WI38 (cell line): ENCODE measurements around the gene NDST4.

Experiments used
- H3K4me3 ChIP-seq: 2 replicates; pipeline ENCODE4 v1.5.1; 2011; ENCODE audit warnings: low read depth, mild to moderate bottlenecking, control low read depth, low read length
- TF ChIP-seq, protein P1 (sequence below): IDR thresholded peaks from 2 replicates; pipeline ENCODE4 v1.5.1; 2012; ENCODE audit warnings: low read depth, mild to moderate bottlenecking, control low read depth, low read length

NDST4 gene

DNA sequence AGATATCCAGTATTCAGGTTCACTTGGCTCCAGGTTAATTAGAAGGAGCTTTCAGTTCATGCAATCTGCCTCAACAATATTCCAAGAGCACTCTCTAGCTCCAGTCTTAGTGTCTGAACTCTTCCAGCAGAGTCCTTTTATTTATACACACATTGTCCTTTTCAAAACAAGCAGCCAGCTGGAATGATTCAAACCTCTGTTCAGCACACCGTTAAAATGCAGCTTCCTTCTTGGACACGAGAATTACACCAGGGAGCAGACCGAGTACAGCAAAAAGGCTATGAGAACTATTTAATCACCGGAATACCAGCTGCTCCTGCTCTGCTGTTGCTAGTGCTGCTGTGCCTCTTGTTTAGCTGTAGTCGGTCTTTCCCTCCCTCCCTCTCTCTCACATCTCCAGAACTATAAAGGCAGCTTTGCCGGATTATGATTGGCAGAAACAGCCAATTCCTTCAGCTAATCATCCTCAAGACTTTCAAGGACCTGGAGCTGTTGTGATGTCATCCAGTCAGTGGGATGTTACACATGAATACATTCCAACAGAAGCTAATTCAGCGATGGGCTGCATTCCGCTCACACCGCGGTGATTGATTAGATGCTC is at the start of gene NDST4:
TSS of gene NDST4 (minus strand) at position 115 of the 601 bp plus-strand sequence. CDS start 36,584 bp downstream, outside the sequence.
- TF ChIP-seq, protein P1, sequence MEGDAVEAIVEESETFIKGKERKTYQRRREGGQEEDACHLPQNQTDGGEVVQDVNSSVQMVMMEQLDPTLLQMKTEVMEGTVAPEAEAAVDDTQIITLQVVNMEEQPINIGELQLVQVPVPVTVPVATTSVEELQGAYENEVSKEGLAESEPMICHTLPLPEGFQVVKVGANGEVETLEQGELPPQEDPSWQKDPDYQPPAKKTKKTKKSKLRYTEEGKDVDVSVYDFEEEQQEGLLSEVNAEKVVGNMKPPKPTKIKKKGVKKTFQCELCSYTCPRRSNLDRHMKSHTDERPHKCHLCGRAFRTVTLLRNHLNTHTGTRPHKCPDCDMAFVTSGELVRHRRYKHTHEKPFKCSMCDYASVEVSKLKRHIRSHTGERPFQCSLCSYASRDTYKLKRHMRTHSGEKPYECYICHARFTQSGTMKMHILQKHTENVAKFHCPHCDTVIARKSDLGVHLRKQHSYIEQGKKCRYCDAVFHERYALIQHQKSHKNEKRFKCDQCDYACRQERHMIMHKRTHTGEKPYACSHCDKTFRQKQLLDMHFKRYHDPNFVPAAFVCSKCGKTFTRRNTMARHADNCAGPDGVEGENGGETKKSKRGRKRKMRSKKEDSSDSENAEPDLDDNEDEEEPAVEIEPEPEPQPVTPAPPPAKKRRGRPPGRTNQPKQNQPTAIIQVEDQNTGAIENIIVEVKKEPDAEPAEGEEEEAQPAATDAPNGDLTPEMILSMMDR = no peak
- no peak within 1 kb of the TSS for H3K4me3 ChIP-seq

DNA sequence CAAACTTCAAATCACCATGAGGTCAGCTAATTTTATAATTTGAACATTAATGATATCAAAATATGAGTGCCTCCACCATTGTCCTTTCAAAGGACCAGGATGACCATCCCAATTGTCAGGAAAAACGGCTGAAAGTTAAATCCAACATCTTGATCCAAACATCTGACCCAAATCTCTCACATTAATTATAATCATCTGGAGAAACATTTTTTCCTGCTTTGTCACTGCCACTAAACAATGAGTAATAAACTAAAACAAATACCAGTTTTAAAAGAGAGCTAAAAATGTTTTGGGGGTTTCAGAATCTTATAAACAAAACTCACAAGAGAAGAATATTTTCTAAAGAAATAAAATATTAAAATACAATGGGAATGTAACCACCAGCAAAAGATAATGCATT is 45.7 kb upstream of the NDST4 start:
- H3K4me3 ChIP-seq = no peak overlapping the region
- TF ChIP-seq, protein P1 = no peak

DNA sequence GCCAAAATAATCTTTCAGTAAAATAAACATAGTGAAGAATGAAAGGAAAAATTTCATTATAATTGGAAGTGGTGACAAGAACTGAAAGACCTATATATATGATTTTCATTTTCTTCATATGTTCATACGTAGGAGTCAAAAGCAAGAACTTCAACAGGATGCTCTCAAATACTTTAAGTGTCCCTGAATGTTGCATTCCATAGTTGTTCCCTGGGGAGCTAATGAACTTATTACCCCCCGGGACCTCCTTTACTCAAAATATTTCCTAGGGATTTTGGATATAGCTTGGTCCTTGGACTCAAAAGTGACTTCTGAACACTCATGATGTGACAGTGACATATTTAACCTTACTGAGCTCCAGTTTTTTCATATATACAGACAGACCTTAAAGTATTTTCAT is 44.9 kb upstream of the NDST4 start:
- TF ChIP-seq, protein P1 = no peak
- no peak overlapping the region for H3K4me3 ChIP-seq

DNA sequence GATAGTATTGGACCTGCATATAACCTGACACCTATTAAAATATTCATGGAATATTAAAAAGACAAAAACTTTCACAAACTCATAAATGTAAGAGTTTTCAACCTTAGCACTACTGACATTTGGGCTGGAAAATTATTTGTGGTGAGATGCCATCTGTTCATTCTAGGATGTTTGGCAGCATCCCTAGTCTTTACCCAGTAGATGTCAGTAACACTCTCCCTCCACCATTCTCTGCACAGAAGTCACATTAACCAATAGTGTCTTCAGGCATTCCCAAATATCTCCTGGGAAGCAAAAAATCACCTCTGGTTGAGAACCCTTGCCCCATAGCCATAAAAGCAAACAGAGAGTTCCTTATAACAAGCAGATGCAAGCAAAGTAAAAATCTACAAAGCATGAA is 41.4 kb upstream of the NDST4 start:
- TF ChIP-seq, protein P1 = no peak
- H3K4me3 ChIP-seq = no peak overlapping the region

DNA sequence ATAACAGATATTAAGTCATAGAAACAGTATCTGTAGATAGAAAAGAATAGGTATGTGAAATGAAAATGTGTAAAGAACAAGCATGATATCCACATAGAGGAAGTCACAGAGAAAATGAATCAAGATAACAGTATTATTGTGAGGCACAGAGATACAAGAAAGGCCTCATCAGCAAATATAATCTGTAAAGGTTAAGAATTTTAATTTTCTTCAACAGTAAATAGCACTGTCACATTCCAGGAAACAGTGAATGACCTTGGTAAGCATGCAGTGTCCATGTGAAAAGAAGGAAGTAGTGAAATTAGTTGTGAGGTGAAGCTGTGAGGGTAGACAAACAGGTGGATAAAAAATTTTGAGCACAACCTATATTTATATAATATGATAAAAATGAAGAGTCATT is 39.5 kb upstream of the NDST4 start:
- no peak overlapping the region for H3K4me3 ChIP-seq

DNA sequence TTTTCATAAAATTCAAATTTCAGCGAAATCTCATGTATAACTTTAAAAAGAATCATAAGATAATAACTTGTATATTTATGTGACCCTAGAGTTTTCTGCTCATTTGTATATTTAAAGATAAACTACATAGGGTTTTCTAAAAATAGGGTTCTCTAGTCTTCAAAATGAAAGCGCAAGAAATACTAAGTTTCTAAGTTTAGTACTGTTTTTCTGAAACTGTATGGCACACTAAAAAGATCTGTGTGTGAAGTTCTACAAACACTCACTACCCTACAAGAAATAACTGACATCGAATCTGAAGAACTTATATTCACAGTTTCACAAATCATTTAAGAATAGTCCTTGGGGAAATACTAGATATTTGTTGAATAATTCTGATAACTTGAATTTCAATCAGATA is 38.7 kb upstream of the NDST4 start:
- TF ChIP-seq, protein P1 = no peak
- no peak overlapping the region for H3K4me3 ChIP-seq

More for the DNA sequence above, 39.5 kb upstream of the NDST4 start:
- TF ChIP-seq, protein P1 = no peak

DNA sequence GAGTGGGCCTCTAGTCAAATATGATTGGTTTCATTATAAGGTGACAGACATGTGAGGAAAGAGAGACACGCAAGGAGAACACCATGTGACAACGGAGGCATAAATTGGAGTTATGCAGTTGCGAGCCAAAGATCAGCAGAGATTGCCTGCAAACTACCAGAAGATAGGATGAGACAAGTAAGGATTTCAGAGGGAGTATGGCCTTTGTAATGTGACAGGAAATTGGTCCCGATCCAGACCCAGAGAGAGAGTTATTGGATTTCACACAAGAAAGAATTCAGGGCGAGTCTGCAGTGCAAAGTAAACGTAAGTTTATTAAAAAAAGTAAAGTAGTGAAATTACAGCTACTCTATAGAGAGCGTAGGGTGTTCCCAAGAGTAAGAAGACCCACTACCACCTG is 35.7 kb upstream of the NDST4 start:
- TF ChIP-seq, protein P1 = no peak
- H3K4me3 ChIP-seq = no peak overlapping the region
